Dedifferentiated amniotic fluid mesenchymal stem cell (primary cell): ENCODE data around the gene NDUFAF5.

Source experiments
- DNase-seq: peaks from one replicate; pipeline ENCODE4 v3.0.0-alpha.2; 2016; ENCODE audit errors: extremely low spot score

NDUFAF5 gene

GRCh38 chr20:13777171-13777601, 7.6 kb upstream of the NDUFAF5 start:
- DNase-seq = no peak

GRCh38 chr20:13778827-13779226, 6.0 kb upstream of the NDUFAF5 start:
- no peak for DNase-seq

GRCh38 chr20:13783528-13783927, 1.3 kb upstream of the NDUFAF5 start:
- no peak for DNase-seq

GRCh38 chr20:13784271-13784892, 446 bp upstream of the NDUFAF5 start:
- no peak for DNase-seq

GRCh38 chr20:13786143-13786828, 1.5 kb downstream of the NDUFAF5 start:
- DNase-seq = no peak

- DNase-seq = peak; percentile 39
These were observed 3.5 kb downstream of the NDUFAF5 start for GRCh38 chr20:13788167-13788834.

GRCh38 chr20:13790708-13791107, 5.9 kb downstream of the NDUFAF5 start:
- DNase-seq = no peak

- DNase-seq = no peak
These were observed 7.0 kb downstream of the NDUFAF5 start for GRCh38 chr20:13791540-13792459.

GRCh38 chr20:13793001-13793400, 8.2 kb downstream of the NDUFAF5 start:
- no peak for DNase-seq

GRCh38 chr20:13794667-13795066, 9.8 kb downstream of the NDUFAF5 start:
- DNase-seq = no peak

GRCh38 chr20:13799040-13799439, 14.2 kb downstream of the NDUFAF5 start:
- no peak for DNase-seq

- no peak for DNase-seq
These were observed 15.1 kb downstream of the NDUFAF5 start for GRCh38 chr20:13799974-13800373.

- peak; percentile 56 for DNase-seq
These were observed 15.9 kb downstream of the NDUFAF5 start for GRCh38 chr20:13800728-13801134.

- DNase-seq = no peak
These were observed 24.5 kb downstream of the NDUFAF5 start for GRCh38 chr20:13809373-13809772.

- DNase-seq = no peak
These were observed 25.0 kb downstream of the NDUFAF5 start for GRCh38 chr20:13809855-13810254.

GRCh38 chr20:13810446-13810845, 25.6 kb downstream of the NDUFAF5 start:
- no peak for DNase-seq

- DNase-seq = no peak
These were observed 29.1 kb downstream of the NDUFAF5 start for GRCh38 chr20:13813910-13814309.

GRCh38 chr20:13814672-13815071, 29.8 kb downstream of the NDUFAF5 start:
- no peak for DNase-seq

GRCh38 chr20:13816757-13817156, 31.9 kb downstream of the NDUFAF5 start:
- DNase-seq = no peak

GRCh38 chr20:13817342-13817741, 32.5 kb downstream of the NDUFAF5 start:
- no peak for DNase-seq

GRCh38 chr20:13819885-13820645, 35.2 kb downstream of the NDUFAF5 start:
- DNase-seq = peak; percentile 55
